Measurements from ENCODE around the gene THPO. TPM values are rescaled to one million over a fixed set of nuclear protein-coding genes. Genes with fewer than 3 reads are reported as not detected.

The THPO gene
- total and polyA plus RNA-seq, 9 of the 15 experiments (the other 6 are each of a cell fraction or from before 2014, with no cell fraction given): 0.11 to 1.1 (median 0.35) TPM; not detected in 1

GRCh38 chr3:184362668-184363546 is 15.1 kb downstream of the THPO start (continued):
- TF ChIP-seq, protein P1, sequence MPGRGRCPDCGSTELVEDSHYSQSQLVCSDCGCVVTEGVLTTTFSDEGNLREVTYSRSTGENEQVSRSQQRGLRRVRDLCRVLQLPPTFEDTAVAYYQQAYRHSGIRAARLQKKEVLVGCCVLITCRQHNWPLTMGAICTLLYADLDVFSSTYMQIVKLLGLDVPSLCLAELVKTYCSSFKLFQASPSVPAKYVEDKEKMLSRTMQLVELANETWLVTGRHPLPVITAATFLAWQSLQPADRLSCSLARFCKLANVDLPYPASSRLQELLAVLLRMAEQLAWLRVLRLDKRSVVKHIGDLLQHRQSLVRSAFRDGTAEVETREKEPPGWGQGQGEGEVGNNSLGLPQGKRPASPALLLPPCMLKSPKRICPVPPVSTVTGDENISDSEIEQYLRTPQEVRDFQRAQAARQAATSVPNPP (IDR thresholded peaks at IDR 0.05; ENCODE audit: borderline replicate concordance, insufficient read depth, insufficient read length): no peak
- TF ChIP-seq ZNF23 (CRISPR knock-in tag; IDR thresholded peaks at IDR 0.05) (no peak), NBN (IDR thresholded peaks at IDR 0.05; ENCODE audit: low read depth) (0 out of 2 replicates have a peak, but pooled peaks have one; percentile 61), HNRNPL (IDR thresholded peaks at IDR 0.05; ENCODE audit: low read depth, low read length) (peak; percentile 89), MAFF (IDR thresholded peaks at IDR 0.05; ENCODE audit: low read length) (no peak), SREBF1 (IDR thresholded peaks at IDR 0.05; ENCODE audit: borderline replicate concordance, low read depth, low read length) (no peak), ESRRB (CRISPR knock-in tag; IDR thresholded peaks at IDR 0.05; ENCODE audit: borderline replicate concordance) (no peak), SAFB (IDR thresholded peaks at IDR 0.05; ENCODE audit: borderline replicate concordance, low read depth, low read length) (no peak), NONO (IDR thresholded peaks at IDR 0.05; ENCODE audit: low read depth in 2 of 2, low read length in 1 of 2) (peak in 1 of 2 experiments; percentile 70; a peak in 1 of 4 replicates), SAP30 (IDR thresholded peaks at IDR 0.05; ENCODE audit: borderline replicate concordance, insufficient read depth, low read depth, low read length, poor library complexity, severe bottlenecking) (peak; percentile 68), ZNF124 (CRISPR knock-in tag; IDR thresholded peaks at IDR 0.05) (no peak), POLR2H (tag; IDR thresholded peaks at IDR 0.05; ENCODE audit: low read depth) (no peak), XRCC4 (IDR thresholded peaks at IDR 0.05; ENCODE audit: extremely low read depth, insufficient read depth, insufficient read length) (no peak), ZNF551 (CRISPR knock-in tag; IDR thresholded peaks at IDR 0.05) (no peak), GMEB1 (CRISPR knock-in tag; IDR thresholded peaks at IDR 0.05) (peak; percentile 33), ZFPM2 (CRISPR knock-in tag; IDR thresholded peaks at IDR 0.05) (no peak), FOXJ3 (CRISPR knock-in tag; IDR thresholded peaks at IDR 0.05) (no peak), CUX1 (CRISPR knock-in tag; IDR thresholded peaks at IDR 0.05) (no peak), ZEB2 (IDR thresholded peaks at IDR 0.05) (no peak)

All from K562 (cell line).